HepG2 (cell line): ENCODE results near the gene PPCDC. TPM values are rescaled to one million over a fixed set of nuclear protein-coding genes. Genes with fewer than 3 reads are reported as not detected.

ENCODE experiments used
- ATAC-seq: fragments of 200-7000 bp; cut with Tn5 transposase; 3 replicates; pipeline ENCODE4 v1.9.1; 2020; ENCODE audit warnings: mild to moderate bottlenecking, moderate library complexity
- BruUV-seq: library from RNA; stranded (reverse); fragments of 400-500 nt; replicated peaks from 2 replicates; lab custom pipeline; 2021; lab: Mats Ljungman, UMichigan
- CTCF ChIA-PET: fragments of 300-600 bp; formaldehyde crosslinking; extraction: SDS; loops from one replicate; lab custom pipeline; 2021; ENCODE audit warnings: low total read pairs, inconsistent platforms, low intra/inter-chr PET ratio; lab: Yijun Ruan, JAX
- POLR2A ChIA-PET: fragments of 350-600 bp; sonication (Branson Sonifier 250); formaldehyde crosslinking; loops from one replicate; lab custom pipeline; 2020; ENCODE audit warnings: antibody characterized with exemption, inconsistent platforms; lab: Yijun Ruan, JAX
- DNase-seq: peaks from one replicate; pipeline ENCODE4 v3.0.0-alpha.2; 2015; ENCODE audit warnings: low spot score
- FAIRE-seq: peaks from 3 replicates; lab custom pipeline; 2011; peaks lifted over from hg19 to GRCh38; lab: Jason Lieb, UNC
- H2AFZ ChIP-seq: one replicate; pipeline ENCODE4 v1.6.1; 2011; ENCODE audit warnings: low read length, inconsistent platforms
- H3K27ac ChIP-seq: fragments of 300-600 bp; 3 replicates; pipeline ENCODE4 v1.8.0; 2011; ENCODE audit warnings: mixed run types, mild to moderate bottlenecking, mixed read lengths, low read length, inconsistent platforms; ENCODE audit not compliant: insufficient read depth; ENCODE audit errors: extremely low read length
- H3K27me3 ChIP-seq, 2 experiments: fragments of 200-600 bp in 1 of 2; 2 replicates in 1 of 2; 3 replicates in 1 of 2; pipeline versions ENCODE4 v1.6.0 to v1.8.0; 2011; ENCODE audit warnings: low read length in 2 of 2, mild to moderate bottlenecking in 2 of 2, moderate library complexity in 2 of 2, inconsistent platforms in 1 of 2; ENCODE audit not compliant: insufficient read depth in 2 of 2, control insufficient read depth in 1 of 2
- H3K36me3 ChIP-seq, 2 experiments: fragments of 200-600 bp in 1 of 2; replicated peaks in 1 of 2; 2 replicates in 1 of 2; 3 replicates in 1 of 2; pipeline versions ENCODE4 v1.5.1 to v1.8.0; 2011; ENCODE audit warnings: low read length in 2 of 2, inconsistent platforms in 1 of 2; ENCODE audit not compliant: insufficient read depth in 2 of 2, control insufficient read depth in 1 of 2
- H3K4me1 ChIP-seq: 2 replicates; pipeline ENCODE4 v1.5.1; 2012; ENCODE audit warnings: low read length, inconsistent platforms; ENCODE audit not compliant: insufficient read depth
- H3K4me2 ChIP-seq: 2 replicates; pipeline ENCODE4 v1.6.0; 2011; ENCODE audit warnings: low read depth, low read length, inconsistent platforms
- H3K4me3 ChIP-seq, 3 experiments: fragments of 200-600 bp in 1 of 3; sonication (generic), shearing (Covaris generic) in 1 of 3; replicated peaks in 1 of 3; 2 replicates each; pipeline ENCODE4 v1.5.1; 2011 to 2016; ENCODE audit warnings: low read length in 3 of 3, inconsistent platforms in 2 of 3, low read depth in 2 of 3, mild to moderate bottlenecking in 2 of 3, control low read depth in 1 of 3, mixed read lengths in 1 of 3; ENCODE audit not compliant: insufficient read depth in 1 of 3
- H3K79me2 ChIP-seq: one replicate; pipeline ENCODE4 v1.6.1; 2011; ENCODE audit warnings: low read length, inconsistent platforms; ENCODE audit not compliant: insufficient read depth
- H3K9ac ChIP-seq: 2 replicates; pipeline ENCODE4 v1.6.0; 2011; ENCODE audit warnings: mild to moderate bottlenecking, low read depth, low read length, inconsistent platforms; ENCODE audit not compliant: insufficient read depth
- H3K9me3 ChIP-seq: 2 replicates; pipeline ENCODE4 v1.5.1; 2012; ENCODE audit warnings: mild to moderate bottlenecking, low read length
- H4K20me1 ChIP-seq: 2 replicates; pipeline ENCODE4 v1.6.0; 2011; ENCODE audit warnings: inconsistent platforms, mild to moderate bottlenecking, low read length, moderate library complexity; ENCODE audit not compliant: insufficient read depth
- ATRX ChIP-seq: sonication (generic); formaldehyde crosslinking; IDR thresholded peaks from 2 replicates; pipeline ENCODE4 v1.4.0; 2020; ENCODE audit warnings: missing genetic modification reagents, borderline replicate concordance
- CAMTA2 ChIP-seq: sonication (generic); formaldehyde crosslinking; IDR thresholded peaks from 2 replicates; pipeline ENCODE4 v1.4.0; 2020; ENCODE audit warnings: mild to moderate bottlenecking, missing genetic modification reagents, borderline replicate concordance
- DR1 ChIP-seq: sonication (generic); formaldehyde crosslinking; IDR thresholded peaks from 2 replicates; pipeline ENCODE4 v1.8.0; 2021; ENCODE audit warnings: mild to moderate bottlenecking, missing genetic modification reagents, inconsistent platforms
- EEA1 ChIP-seq: sonication (generic); formaldehyde crosslinking; IDR thresholded peaks from 2 replicates; pipeline ENCODE4 v1.5.1; 2020; ENCODE audit warnings: mild to moderate bottlenecking, missing genetic modification reagents, borderline replicate concordance
- ERF ChIP-seq: IDR thresholded peaks from 2 replicates; pipeline ENCODE4 v1.6.1; 2018; ENCODE audit warnings: missing biosample characterization, missing genetic modification reagents
- HNRNPUL1 ChIP-seq: fragments of 200-400 bp; formaldehyde crosslinking; IDR thresholded peaks from 2 replicates; pipeline ENCODE4 v1.6.1; 2017; ENCODE audit warnings: low read depth, mild to moderate bottlenecking, low read length, moderate library complexity
- KLF13 ChIP-seq: sonication (generic); formaldehyde crosslinking; IDR thresholded peaks from 2 replicates; pipeline ENCODE4 v1.4.0; 2020; ENCODE audit warnings: mild to moderate bottlenecking, missing genetic modification reagents
- ZMAT3 ChIP-seq: sonication (generic); formaldehyde crosslinking; conservative IDR thresholded peaks from 2 replicates; pipeline ENCODE4 v1.7.0; 2021; ENCODE audit warnings: missing genetic modification reagents
- WGBS: methylation state at CpG from one replicate; pipeline ENCODE4 v1.1.6; 2017; ENCODE audit warnings: low lambda C conversion rate; 5-methylcytosine and 5-hydroxymethylcytosine counted together
- in situ Hi-C: cut with HindIII; loops from 2 replicates; pipeline ENCODE4 v1.10.0; 2017; ENCODE audit warnings: low pct_unique_long_range_greater_than_20kb; ENCODE audit not compliant: extremely low pct_ligation_motif_present
- intact Hi-C: fragments of 100-400 bp; cut with micrococcal nuclease; formaldehyde crosslinking; loops from one replicate; pipeline ENCODE4 v1.10.0; 2022; ENCODE audit not compliant: unreplicated experiment
- polyA plus RNA-seq, 8 experiments: library from polyadenylated mRNA; depleted of rRNA in 3 of 8; stranded (reverse) in 7 of 8; unstranded in 1 of 8; fragments of >200 nt; fragmentation: Illumina TruSeq in 4 of 8; extraction: Trizol in 4 of 8; gene quantifications; 2 replicates each; pipeline versions ENCODE4 v1.2.1 to v1.2.3, GENCODE V29; 2011 to 2016; ENCODE audit warnings: low read depth in 4 of 8, missing spikeins in 1 of 8, mixed read lengths in 1 of 8; ENCODE audit not compliant: insufficient read depth in 1 of 8
- total RNA-seq, 5 experiments: library from RNA; depleted of rRNA; stranded (reverse); fragments of >200 nt; fragmentation: Illumina TruSeq; extraction: Trizol; gene quantifications; 2 replicates each; pipeline ENCODE4 v1.2.3, GENCODE V29; 2016; ENCODE audit warnings: low read depth in 1 of 5
- TF ChIP-seq, protein P1 (sequence below): IDR thresholded peaks from 2 replicates; pipeline ENCODE4 v1.6.1; 2012; ENCODE audit warnings: low read depth, low read length, improper control_type of control experiment

The PPCDC gene
- total and polyA plus RNA-seq, 2 of the 13 experiments (the other 11 are each of a cell fraction or from before 2014, with no cell fraction given) = 12.3 to 12.8 TPM

DNA sequence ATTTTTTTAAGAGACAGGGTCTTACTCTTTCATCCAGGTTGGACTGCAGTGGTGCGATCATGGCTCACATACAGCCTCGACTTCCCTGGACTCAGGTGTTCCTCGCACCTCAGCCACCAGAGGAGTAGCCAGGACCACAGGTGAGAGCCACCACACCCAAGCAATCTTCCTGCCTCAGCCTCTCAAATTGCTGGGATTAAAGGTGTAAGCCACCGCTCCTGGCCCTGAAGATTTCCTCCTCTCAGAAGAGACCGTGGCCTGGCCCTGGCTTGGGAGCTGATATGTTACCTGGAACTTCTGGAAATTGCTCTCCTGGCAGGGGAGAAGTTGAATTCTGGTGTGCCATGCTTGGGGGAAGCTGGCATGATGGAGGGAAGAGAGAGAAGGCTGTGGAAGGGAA lies 36.2 kb downstream of the PPCDC start:
- Histone ChIP-seq H3K4me1 (peaks cover 74% of the 10 kb centered on the region), H3K4me2 (no peak overlapping the region), H3K79me2 (no peaks in the 10 kb centered on the region), H3K36me3 (no peaks in the 10 kb centered on the region), H3K9ac (no peak overlapping the region), H3K9me3 (no peaks in the 10 kb centered on the region), H2AFZ (no peak overlapping the region), H4K20me1 (no peaks in the 10 kb centered on the region), H3K4me3 (no peak overlapping the region), H3K27me3 (no peaks in the 10 kb centered on the region), H3K27ac (no peak overlapping the region)
- DNase-seq (no peak), ATAC-seq (no peak), FAIRE-seq (no peak)
- POLR2A ChIA-PET = no interaction called here
- intact Hi-C loops = no loop called here
- CTCF ChIA-PET = no interaction called here
- 91% methylated on average over 5 of the region's 5 CpGs for WGBS
- TF ChIP-seq, protein P1, sequence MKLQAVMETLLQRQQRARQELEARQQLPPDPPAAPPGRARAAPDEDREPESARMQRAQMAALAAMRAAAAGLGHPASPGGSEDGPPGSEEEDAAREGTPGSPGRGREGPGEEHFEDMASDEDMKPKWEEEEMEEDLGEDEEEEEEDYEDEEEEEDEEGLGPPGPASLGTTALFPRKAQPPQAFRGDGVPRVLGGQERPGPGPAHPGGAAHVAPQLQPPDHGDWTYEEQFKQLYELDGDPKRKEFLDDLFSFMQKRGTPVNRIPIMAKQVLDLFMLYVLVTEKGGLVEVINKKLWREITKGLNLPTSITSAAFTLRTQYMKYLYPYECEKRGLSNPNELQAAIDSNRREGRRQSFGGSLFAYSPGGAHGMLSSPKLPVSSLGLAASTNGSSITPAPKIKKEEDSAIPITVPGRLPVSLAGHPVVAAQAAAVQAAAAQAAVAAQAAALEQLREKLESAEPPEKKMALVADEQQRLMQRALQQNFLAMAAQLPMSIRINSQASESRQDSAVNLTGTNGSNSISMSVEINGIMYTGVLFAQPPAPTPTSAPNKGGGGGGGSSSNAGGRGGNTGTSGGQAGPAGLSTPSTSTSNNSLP = no peak
- TF ChIP-seq DR1 (CRISPR knock-in tag) (no peak), KLF13 (CRISPR knock-in tag) (no peak), CAMTA2 (CRISPR knock-in tag) (no peak), EEA1 (CRISPR knock-in tag) (no peak), ATRX (CRISPR knock-in tag) (no peak)
- in situ Hi-C loops = no loop called here
- no TSS peak for BruUV-seq

DNA sequence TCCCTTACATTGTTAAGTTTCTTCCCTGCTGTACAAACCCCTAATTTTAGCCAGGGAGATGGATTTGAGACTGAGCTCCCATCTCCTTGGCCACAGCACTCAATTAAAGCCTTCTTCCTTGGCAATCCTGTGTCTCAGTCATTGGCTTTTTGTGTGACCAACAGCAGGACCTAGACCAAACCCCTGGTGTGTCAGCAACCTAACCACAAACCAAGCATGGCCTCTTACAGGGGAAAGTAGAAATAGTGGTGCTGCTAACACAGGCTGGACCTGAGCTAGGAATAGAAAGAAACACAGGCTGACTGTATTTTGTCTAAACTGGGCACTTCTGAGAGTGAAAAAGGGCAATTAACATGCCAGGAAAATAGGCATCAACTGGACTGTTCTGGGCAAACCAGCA lies 37.9 kb downstream of the PPCDC start:
- Histone ChIP-seq H3K36me3 (no peaks in the 10 kb centered on the region), H3K4me2 (no peak overlapping the region), H3K79me2 (no peaks in the 10 kb centered on the region), H3K27ac (no peak overlapping the region), H3K27me3 (no peaks in the 10 kb centered on the region), H3K9ac (no peak overlapping the region), H4K20me1 (no peaks in the 10 kb centered on the region), H2AFZ (no peak overlapping the region), H3K9me3 (no peaks in the 10 kb centered on the region), H3K4me1 (peaks cover 75% of the 10 kb centered on the region), H3K4me3 (no peak overlapping the region)
- no peak for TF ChIP-seq ERF (CRISPR knock-in tag)
- TF ChIP-seq ZMAT3 (CRISPR knock-in tag) = no peak
- TF ChIP-seq HNRNPUL1 = no peak
- DNase-seq (no peak), ATAC-seq (no peak), FAIRE-seq (no peak)
- in situ Hi-C loops = no loop called here
- no TSS peak for BruUV-seq
- intact Hi-C loops = no loop called here
- CTCF ChIA-PET = no interaction called here
- POLR2A ChIA-PET = no interaction called here
